GM23338 (cell line): ENCODE data around the gene TERT. TPM values are rescaled to one million over a fixed set of nuclear protein-coding genes. Genes with fewer than 3 reads are reported as not detected.

Experiments used
- ATAC-seq: fragments of 200-7000 bp; cut with Tn5 transposase; 3 replicates; pipeline ENCODE4 v1.9.1; 2020
- DNase-seq: peaks from one replicate; pipeline ENCODE4 v3.0.0-alpha.2; 2015; ENCODE audit warnings: low spot score
- H2AFZ ChIP-seq: fragments of 200-600 bp; sonication (generic); 2 replicates; pipeline ENCODE4 v1.8.0; 2016; ENCODE audit warnings: antibody characterized with exemption, mild to moderate bottlenecking, moderate library complexity
- H3F3A ChIP-seq: fragments of 200-600 bp; sonication (generic); replicated peaks from 2 replicates; pipeline ENCODE4 v1.8.0; 2017; ENCODE audit warnings: antibody characterized with exemption, mixed run types, low read depth
- H3K27ac ChIP-seq: fragments of 200-600 bp; sonication (generic); 2 replicates; pipeline ENCODE4 v1.6.1; 2016; ENCODE audit warnings: low read depth
- H3K27me3 ChIP-seq: fragments of 200-600 bp; sonication (generic); 2 replicates; pipeline ENCODE4 v1.8.0; 2016; ENCODE audit warnings: mild to moderate bottlenecking, mixed run types, moderate library complexity; ENCODE audit not compliant: insufficient read depth
- H3K36me3 ChIP-seq: fragments of 200-600 bp; sonication (generic); 2 replicates; pipeline ENCODE4 v1.8.0; 2016; ENCODE audit warnings: mild to moderate bottlenecking; ENCODE audit not compliant: insufficient read depth
- H3K4me1 ChIP-seq: fragments of 200-600 bp; sonication (generic); 2 replicates; pipeline ENCODE4 v1.8.0; 2016; ENCODE audit warnings: mild to moderate bottlenecking, moderate library complexity; ENCODE audit not compliant: insufficient read depth
- H3K4me2 ChIP-seq: fragments of 200-600 bp; sonication (generic); 2 replicates; pipeline ENCODE4 v1.7.1; 2017; ENCODE audit warnings: mixed run types
- H3K4me3 ChIP-seq: fragments of 200-600 bp; sonication (generic); 2 replicates; pipeline ENCODE4 v1.6.1; 2016; ENCODE audit warnings: mixed run types
- H3K79me2 ChIP-seq: fragments of 200-600 bp; sonication (generic); replicated peaks from 2 replicates; pipeline ENCODE4 v1.8.0; 2017; ENCODE audit warnings: mild to moderate bottlenecking; ENCODE audit not compliant: insufficient read depth
- H3K9me2 ChIP-seq: fragments of 200-600 bp; sonication (generic); 2 replicates; pipeline ENCODE4 v1.8.0; 2017; ENCODE audit not compliant: insufficient read depth
- H4K20me1 ChIP-seq: fragments of 200-600 bp; sonication (generic); replicated peaks from 2 replicates; pipeline ENCODE4 v1.8.0; 2017; ENCODE audit warnings: mild to moderate bottlenecking; ENCODE audit not compliant: insufficient read depth
- H3K27ac Mint-ChIP-seq: 2 replicates; pipeline ENCODE4 v1.8.0; 2020; ENCODE audit warnings: inconsistent platforms, mild to moderate bottlenecking, moderate library complexity, mixed read lengths
- H3K27me3 Mint-ChIP-seq: 3 replicates; pipeline ENCODE4 v1.8.0; 2022; ENCODE audit warnings: low read depth, mild to moderate bottlenecking, moderate library complexity, mixed read lengths, inconsistent platforms; ENCODE audit not compliant: insufficient read depth, poor library complexity
- H3K36me3 Mint-ChIP-seq: 3 replicates; pipeline ENCODE4 v1.8.0; 2021; ENCODE audit warnings: low read depth, mild to moderate bottlenecking, inconsistent platforms, moderate library complexity, mixed read lengths
- H3K4me1 Mint-ChIP-seq: 3 replicates; pipeline ENCODE4 v1.8.0; 2020; ENCODE audit warnings: mild to moderate bottlenecking, inconsistent platforms, mixed read lengths
- H3K4me3 Mint-ChIP-seq: 3 replicates; pipeline ENCODE4 v1.8.0; 2021; ENCODE audit warnings: moderate library complexity, mild to moderate bottlenecking, inconsistent platforms, mixed read lengths
- H3K9me3 Mint-ChIP-seq: 3 replicates; pipeline ENCODE4 v1.8.0; 2020; ENCODE audit warnings: moderate library complexity, mild to moderate bottlenecking, inconsistent platforms, mixed read lengths
- CREB1 ChIP-seq: fragments of 250-450 bp; sonication (Bioruptor Pico); IDR thresholded peaks from 2 replicates; pipeline ENCODE4 v1.5.0; 2020; ENCODE audit warnings: low read depth, mild to moderate bottlenecking, moderate library complexity
- CTCF ChIP-seq, 2 experiments: fragments of 200-600 bp in 1 of 2; sonication (generic) in 1 of 2; conservative IDR thresholded peaks; 2 replicates each; pipeline versions ENCODE4 v1.5.1 to v1.6.1; 2016 to 2017; ENCODE audit warnings: antibody characterized with exemption in 2 of 2, low read depth in 2 of 2, mild to moderate bottlenecking in 2 of 2, moderate library complexity in 1 of 2
- EZH2 ChIP-seq: fragments of 200-600 bp; sonication (generic); IDR thresholded peaks from one replicate; pipeline ENCODE4 v1.8.0; 2017; ENCODE audit warnings: antibody characterized with exemption, mild to moderate bottlenecking, low read depth; ENCODE audit not compliant: unreplicated experiment
- EZH2phosphoT487 ChIP-seq: fragments of 200-600 bp; sonication (generic); IDR thresholded peaks from one replicate; pipeline ENCODE4 v1.8.1; 2018; ENCODE audit warnings: antibody characterized with exemption; ENCODE audit not compliant: unreplicated experiment
- JUNB ChIP-seq: IDR thresholded peaks from one replicate; pipeline ENCODE4 v1.6.1; 2016; ENCODE audit warnings: antibody characterized with exemption; ENCODE audit not compliant: unreplicated experiment
- POLR2AphosphoS5 ChIP-seq: IDR thresholded peaks from 2 replicates; pipeline ENCODE4 v1.6.1; 2016; ENCODE audit warnings: antibody characterized with exemption, low read depth
- REST ChIP-seq: IDR thresholded peaks from one replicate; pipeline ENCODE4 v1.6.1; 2018; ENCODE audit warnings: antibody characterized with exemption; ENCODE audit not compliant: unreplicated experiment
- STAT1 ChIP-seq: IDR thresholded peaks from one replicate; pipeline ENCODE4 v1.6.1; 2016; ENCODE audit warnings: antibody characterized with exemption; ENCODE audit not compliant: unreplicated experiment
- ZNF114 ChIP-seq: fragments of 250-450 bp; sonication (Bioruptor Pico); IDR thresholded peaks from 2 replicates; pipeline ENCODE4 v1.5.0; 2020; ENCODE audit warnings: mild to moderate bottlenecking, moderate library complexity
- ZNF331 ChIP-seq: fragments of 250-450 bp; sonication (Bioruptor Pico); IDR thresholded peaks from 2 replicates; pipeline ENCODE4 v1.5.0; 2020; ENCODE audit warnings: low read depth, mild to moderate bottlenecking, moderate library complexity
- polyA plus RNA-seq: library from polyadenylated mRNA; unstranded; fragments of >200 nt; fragmentation: Nextera tagmentation; extraction: Ambion mirVana; gene quantifications from 2 replicates; pipeline ENCODE4 v1.2.1, GENCODE V29; 2016
- total RNA-seq: library from RNA; depleted of rRNA; stranded (reverse); fragments of >200 nt; shearing (Covaris generic); gene quantifications from 2 replicates; pipeline ENCODE4 v1.2.3, GENCODE V29; 2014
- TF ChIP-seq, protein P1 (sequence below): IDR thresholded peaks from 2 replicates; pipeline ENCODE4 v1.6.1; 2016; ENCODE audit warnings: antibody characterized with exemption
- TF ChIP-seq, protein P2 (sequence below): fragments of 250-450 bp; sonication (Bioruptor Pico); IDR thresholded peaks from 2 replicates; pipeline ENCODE4 v1.5.0; 2020; ENCODE audit warnings: mild to moderate bottlenecking, moderate library complexity

Gene TERT
- total and polyA plus RNA-seq, 2 experiments from 2014 or later = 9.8 to 46.4 TPM

- TF ChIP-seq CREB1 (CRISPR knock-in tag) (no peak), POLR2AphosphoS5 (no peak), CTCF (conservative IDR thresholded peaks at IDR 0.05; ENCODE audit: low read depth in 2 of 2) (no peak), EZH2 (no peak), JUNB (no peak), EZH2phosphoT487 (no peak), ZNF331 (CRISPR knock-in tag) (no peak), ZNF114 (CRISPR knock-in tag) (no peak), STAT1 (no peak), REST (no peak)
- TF ChIP-seq, protein P1, sequence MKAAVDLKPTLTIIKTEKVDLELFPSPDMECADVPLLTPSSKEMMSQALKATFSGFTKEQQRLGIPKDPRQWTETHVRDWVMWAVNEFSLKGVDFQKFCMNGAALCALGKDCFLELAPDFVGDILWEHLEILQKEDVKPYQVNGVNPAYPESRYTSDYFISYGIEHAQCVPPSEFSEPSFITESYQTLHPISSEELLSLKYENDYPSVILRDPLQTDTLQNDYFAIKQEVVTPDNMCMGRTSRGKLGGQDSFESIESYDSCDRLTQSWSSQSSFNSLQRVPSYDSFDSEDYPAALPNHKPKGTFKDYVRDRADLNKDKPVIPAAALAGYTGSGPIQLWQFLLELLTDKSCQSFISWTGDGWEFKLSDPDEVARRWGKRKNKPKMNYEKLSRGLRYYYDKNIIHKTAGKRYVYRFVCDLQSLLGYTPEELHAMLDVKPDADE = no peak
Observed at GRCh38 chr5:1215320-1216096, 79.4 kb downstream of the TERT start (continued).

DNA sequence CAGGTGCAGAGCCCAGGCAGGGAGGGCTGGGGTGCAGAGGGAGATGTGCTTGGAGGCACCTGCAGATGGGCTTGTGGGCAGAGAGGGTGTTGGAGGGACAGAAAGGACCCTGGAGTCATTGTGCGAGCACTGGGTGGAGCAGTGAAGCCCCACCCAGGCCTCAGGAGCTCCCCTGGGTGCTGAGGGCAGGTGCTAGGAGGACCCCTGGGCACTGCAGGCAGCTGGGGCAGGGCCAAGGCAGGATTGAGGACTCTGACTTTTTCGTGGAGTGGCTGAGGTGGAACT lies 80.0 kb downstream of the TERT start:
- Histone ChIP-seq H3K79me2 (no peaks in the 10 kb centered on the region), H3K4me1 (no peaks in the 10 kb centered on the region), H3F3A (no peaks in the 10 kb centered on the region), H3K27ac (no peak overlapping the region), H2AFZ (no peak overlapping the region), H3K27me3 (no peaks in the 10 kb centered on the region), H3K4me3 (no peak overlapping the region), H3K36me3 (no peaks in the 10 kb centered on the region), H4K20me1 (no peaks in the 10 kb centered on the region), H3K4me2 (no peak overlapping the region), H3K9me2 (no peaks in the 10 kb centered on the region)
- H3K4me1 Mint-ChIP-seq = peaks cover 3% of the 10 kb centered on the region; the same call in 2 of the 3 replicates
- H3K36me3 Mint-ChIP-seq = no peaks in the 10 kb centered on the region; the same call in 2 of the 3 replicates
- peaks cover 3% of the 10 kb centered on the region; the same call in 1 of the 3 replicates for H3K9me3 Mint-ChIP-seq
- peaks cover 4% of the 10 kb centered on the region for H3K27me3 Mint-ChIP-seq
- no peak for ATAC-seq
- H3K27ac Mint-ChIP-seq = no peak overlapping the region
- no peak overlapping the region for H3K4me3 Mint-ChIP-seq
- DNase-seq = no peak
- TF ChIP-seq, protein P2, sequence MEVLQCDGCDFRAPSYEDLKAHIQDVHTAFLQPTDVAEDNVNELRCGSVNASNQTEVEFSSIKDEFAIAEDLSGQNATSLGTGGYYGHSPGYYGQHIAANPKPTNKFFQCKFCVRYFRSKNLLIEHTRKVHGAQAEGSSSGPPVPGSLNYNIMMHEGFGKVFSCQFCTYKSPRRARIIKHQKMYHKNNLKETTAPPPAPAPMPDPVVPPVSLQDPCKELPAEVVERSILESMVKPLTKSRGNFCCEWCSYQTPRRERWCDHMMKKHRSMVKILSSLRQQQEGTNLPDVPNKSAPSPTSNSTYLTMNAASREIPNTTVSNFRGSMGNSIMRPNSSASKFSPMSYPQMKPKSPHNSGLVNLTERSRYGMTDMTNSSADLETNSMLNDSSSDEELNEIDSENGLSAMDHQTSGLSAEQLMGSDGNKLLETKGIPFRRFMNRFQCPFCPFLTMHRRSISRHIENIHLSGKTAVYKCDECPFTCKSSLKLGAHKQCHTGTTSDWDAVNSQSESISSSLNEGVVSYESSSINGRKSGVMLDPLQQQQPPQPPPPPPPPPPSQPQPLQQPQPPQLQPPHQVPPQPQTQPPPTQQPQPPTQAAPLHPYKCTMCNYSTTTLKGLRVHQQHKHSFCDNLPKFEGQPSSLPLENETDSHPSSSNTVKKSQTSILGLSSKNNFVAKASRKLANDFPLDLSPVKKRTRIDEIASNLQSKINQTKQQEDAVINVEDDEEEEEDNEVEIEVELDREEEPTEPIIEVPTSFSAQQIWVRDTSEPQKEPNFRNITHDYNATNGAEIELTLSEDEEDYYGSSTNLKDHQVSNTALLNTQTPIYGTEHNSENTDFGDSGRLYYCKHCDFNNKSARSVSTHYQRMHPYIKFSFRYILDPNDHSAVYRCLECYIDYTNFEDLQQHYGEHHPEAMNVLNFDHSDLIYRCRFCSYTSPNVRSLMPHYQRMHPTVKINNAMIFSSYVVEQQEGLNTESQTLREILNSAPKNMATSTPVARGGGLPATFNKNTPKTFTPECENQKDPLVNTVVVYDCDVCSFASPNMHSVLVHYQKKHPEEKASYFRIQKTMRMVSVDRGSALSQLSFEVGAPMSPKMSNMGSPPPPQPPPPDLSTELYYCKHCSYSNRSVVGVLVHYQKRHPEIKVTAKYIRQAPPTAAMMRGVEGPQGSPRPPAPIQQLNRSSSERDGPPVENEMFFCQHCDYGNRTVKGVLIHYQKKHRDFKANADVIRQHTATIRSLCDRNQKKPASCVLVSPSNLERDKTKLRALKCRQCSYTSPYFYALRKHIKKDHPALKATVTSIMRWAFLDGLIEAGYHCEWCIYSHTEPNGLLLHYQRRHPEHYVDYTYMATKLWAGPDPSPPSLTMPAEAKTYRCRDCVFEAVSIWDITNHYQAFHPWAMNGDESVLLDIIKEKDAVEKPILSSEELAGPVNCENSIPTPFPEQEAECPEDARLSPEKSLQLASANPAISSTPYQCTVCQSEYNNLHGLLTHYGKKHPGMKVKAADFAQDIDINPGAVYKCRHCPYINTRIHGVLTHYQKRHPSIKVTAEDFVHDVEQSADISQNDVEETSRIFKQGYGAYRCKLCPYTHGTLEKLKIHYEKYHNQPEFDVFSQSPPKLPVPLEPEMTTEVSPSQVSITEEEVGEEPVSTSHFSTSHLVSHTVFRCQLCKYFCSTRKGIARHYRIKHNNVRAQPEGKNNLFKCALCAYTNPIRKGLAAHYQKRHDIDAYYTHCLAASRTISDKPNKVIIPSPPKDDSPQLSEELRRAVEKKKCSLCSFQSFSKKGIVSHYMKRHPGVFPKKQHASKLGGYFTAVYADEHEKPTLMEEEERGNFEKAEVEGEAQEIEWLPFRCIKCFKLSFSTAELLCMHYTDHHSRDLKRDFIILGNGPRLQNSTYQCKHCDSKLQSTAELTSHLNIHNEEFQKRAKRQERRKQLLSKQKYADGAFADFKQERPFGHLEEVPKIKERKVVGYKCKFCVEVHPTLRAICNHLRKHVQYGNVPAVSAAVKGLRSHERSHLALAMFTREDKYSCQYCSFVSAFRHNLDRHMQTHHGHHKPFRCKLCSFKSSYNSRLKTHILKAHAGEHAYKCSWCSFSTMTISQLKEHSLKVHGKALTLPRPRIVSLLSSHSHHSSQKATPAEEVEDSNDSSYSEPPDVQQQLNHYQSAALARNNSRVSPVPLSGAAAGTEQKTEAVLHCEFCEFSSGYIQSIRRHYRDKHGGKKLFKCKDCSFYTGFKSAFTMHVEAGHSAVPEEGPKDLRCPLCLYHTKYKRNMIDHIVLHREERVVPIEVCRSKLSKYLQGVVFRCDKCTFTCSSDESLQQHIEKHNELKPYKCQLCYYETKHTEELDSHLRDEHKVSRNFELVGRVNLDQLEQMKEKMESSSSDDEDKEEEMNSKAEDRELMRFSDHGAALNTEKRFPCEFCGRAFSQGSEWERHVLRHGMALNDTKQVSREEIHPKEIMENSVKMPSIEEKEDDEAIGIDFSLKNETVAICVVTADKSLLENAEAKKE (CRISPR knock-in tag) = no peak
- no peak for TF ChIP-seq ZNF331 (CRISPR knock-in tag)
